Heart left ventricle (tissue), 16 donors: ENCODE measurements around the gene NBPF8. TPM values are rescaled to one million over a fixed set of nuclear protein-coding genes. Genes with fewer than 3 reads are reported as not detected.
"Not testable (repeated sequence)": the region's sequence is repeated elsewhere in the genome, so short reads cannot be mapped to it uniquely, and the experiment has no call there.

Experiments
- ATAC-seq, 4 donors: fragments of 200-7000 bp; cut with Tn5 transposase; one replicate each; pipeline ENCODE4 v1.9.1; 2020 to 2022; ENCODE audit warnings: moderate library complexity in 4 of 4, mild to moderate bottlenecking in 3 of 4, moderate number of reproducible peaks in 1 of 4
- DNase-seq, 5 donors: peaks; one replicate each; pipeline ENCODE4 v3.0.0-alpha.2; 2020
- H3K27ac ChIP-seq, 12 donors: fragments of 200-600 bp; sonication (generic) in 4 of 12; one replicate each; pipeline versions ENCODE4 v1.5.0 to v1.8.0; 2016 to 2022; ENCODE audit warnings: mild to moderate bottlenecking in 2 of 12
- H3K27me3 ChIP-seq, 9 donors: fragments of 200-600 bp; sonication (generic) in 2 of 9; one replicate each; pipeline versions ENCODE4 v1.5.1 to v1.8.0; 2016 to 2022; ENCODE audit warnings: mild to moderate bottlenecking in 3 of 9
- H3K36me3 ChIP-seq, 9 donors: fragments of 200-600 bp; sonication (generic) in 2 of 9; one replicate each; pipeline versions ENCODE4 v1.5.0 to v1.8.0; 2018 to 2022; ENCODE audit warnings: mild to moderate bottlenecking in 2 of 9
- H3K4me1 ChIP-seq, 12 donors: fragments of 200-600 bp; sonication (generic) in 4 of 12; one replicate each; pipeline versions ENCODE4 v1.5.0 to v1.8.0; 2016 to 2022; ENCODE audit warnings: mild to moderate bottlenecking in 3 of 12
- H3K4me3 ChIP-seq, 12 donors: fragments of 200-600 bp; sonication (generic) in 4 of 12; one replicate each; pipeline versions ENCODE4 v1.5.0 to v1.8.0; 2017 to 2022; ENCODE audit warnings: mild to moderate bottlenecking in 9 of 12, moderate library complexity in 4 of 12
- H3K9me3 ChIP-seq, 12 donors: fragments of 200-600 bp; sonication (generic) in 4 of 12; one replicate each; pipeline versions ENCODE4 v1.5.0 to v1.8.0; 2016 to 2022; ENCODE audit warnings: mild to moderate bottlenecking in 1 of 12
- WGBS, 4 donors: extraction: QIAGEN DNeasy Blood & Tissue Kit in 2 of 4; methylation state at CpG; one replicate each; pipeline versions ENCODE4 v1.1.5 to v1.1.7; 2013 to 2018; 5-methylcytosine and 5-hydroxymethylcytosine counted together
- intact Hi-C, 10 donors: fragments of 100-400 bp; cut with DNase I; formaldehyde crosslinking; loops; one replicate each; pipeline versions ENCODE4 v1.11.1 to v1.14.2; 2022
- polyA plus RNA-seq, 2 donors: library from polyadenylated mRNA; stranded (reverse); fragments of 200-250 nt; gene quantifications; one replicate each; pipeline ENCODE4 v1.2.3, GENCODE V29; 2013
- total RNA-seq, 9 donors: library from RNA; depleted of rRNA in 2 of 9; stranded (reverse); fragments of >200 nt in 2 of 9; fragmentation: NEBNext Ultra II Directional in 3 of 9; extraction: Animal tissue kit (Norgen Biotek cat#: 25700) in 3 of 9; gene quantifications; one replicate each; pipeline versions ENCODE4 v1.1.0 to v1.2.4, GENCODE V29; 2016 to 2023
- TF ChIP-seq, protein P1 (sequence below), 12 donors: fragments of 200-600 bp; sonication (generic) in 4 of 12; IDR thresholded peaks; one replicate each; pipeline versions ENCODE4 v1.5.0 to v1.8.0; 2018 to 2022; ENCODE audit warnings: antibody characterized with exemption in 12 of 12, mild to moderate bottlenecking in 5 of 12
- donor health status: ischemic (EF 13 %, LVEDD 7.1; RV severe dilation, severe dysfunction).
- donor health status: healthy with polysubstance abuse.
- donor health status: DM: no; HTN: yes; CAD: no.
- donor health status: DM: no; HTN: no; CAD: no.
- donor health status: ischemic (EF 25% LVEDD 6.9; RV normal size, moderate dysfunction).
- donor health status: ischemic (EF 25% LVEDD 5.7; RV mildly dilated, moderate dysfunction).
- donor health status: healthy.
- donor health status: DM: yes; HTN: yes; CAD: no.
- donor health status: ischemic (EF 35%, LVEDD 5.7; RV mildly dilated, moderate dysfunction).
- donor health status: nonischemic (EF 11% LVEDD 7.7; RV severe dilation, severe dysfunction).
- donor health status: DM: yes; HTN: yes; CAD: no.
- donor health status: PGD.
- donor health status: ischemic (EF 29% LVEDD 5.4; RV normal size, mild dysfunction).
- donor health status: nonischemic (EF 23%, LVEDD 6.1; RV moderate dilation, normal function).

The NBPF8 gene
- total and polyA plus RNA-seq, 11 donors, result 1.2 to 4.0 (median 2.3) TPM

GRCh38 chr1:120393316-120394232 is 21.3 kb upstream of the NBPF8 start:
- DNase-seq, H3K27me3 ChIP-seq, intact Hi-C loops, H3K4me1 ChIP-seq, H3K36me3 ChIP-seq, H3K9me3 ChIP-seq, H3K4me3 ChIP-seq, ATAC-seq, H3K27ac ChIP-seq: not testable (repeated sequence)
- WGBS, 4 donors, result 26 to 40% (median 31%) methylated on average over 5 to 8 of the region's 13 CpGs
- TF ChIP-seq, protein P1, sequence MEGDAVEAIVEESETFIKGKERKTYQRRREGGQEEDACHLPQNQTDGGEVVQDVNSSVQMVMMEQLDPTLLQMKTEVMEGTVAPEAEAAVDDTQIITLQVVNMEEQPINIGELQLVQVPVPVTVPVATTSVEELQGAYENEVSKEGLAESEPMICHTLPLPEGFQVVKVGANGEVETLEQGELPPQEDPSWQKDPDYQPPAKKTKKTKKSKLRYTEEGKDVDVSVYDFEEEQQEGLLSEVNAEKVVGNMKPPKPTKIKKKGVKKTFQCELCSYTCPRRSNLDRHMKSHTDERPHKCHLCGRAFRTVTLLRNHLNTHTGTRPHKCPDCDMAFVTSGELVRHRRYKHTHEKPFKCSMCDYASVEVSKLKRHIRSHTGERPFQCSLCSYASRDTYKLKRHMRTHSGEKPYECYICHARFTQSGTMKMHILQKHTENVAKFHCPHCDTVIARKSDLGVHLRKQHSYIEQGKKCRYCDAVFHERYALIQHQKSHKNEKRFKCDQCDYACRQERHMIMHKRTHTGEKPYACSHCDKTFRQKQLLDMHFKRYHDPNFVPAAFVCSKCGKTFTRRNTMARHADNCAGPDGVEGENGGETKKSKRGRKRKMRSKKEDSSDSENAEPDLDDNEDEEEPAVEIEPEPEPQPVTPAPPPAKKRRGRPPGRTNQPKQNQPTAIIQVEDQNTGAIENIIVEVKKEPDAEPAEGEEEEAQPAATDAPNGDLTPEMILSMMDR (IDR thresholded peaks at IDR 0.05), result peak in 4 of 12 donors; percentile 11 to 25 (median 14)

GRCh38 chr1:120405348-120405747 is 9.5 kb upstream of the NBPF8 start:
- WGBS, 4 donors, result no CpG with 5 or more reads among the region's 1 CpG
- H3K4me3 ChIP-seq, DNase-seq, intact Hi-C loops, H3K9me3 ChIP-seq, H3K36me3 ChIP-seq, H3K4me1 ChIP-seq, H3K27ac ChIP-seq, H3K27me3 ChIP-seq: not testable (repeated sequence)
- ATAC-seq, result peak in 1 of 4 donors; percentile 62

- peak overlapping the region in 10 of 12 donors; percentile 54 to 76 (median 66) for H3K4me3 ChIP-seq
- H3K27ac ChIP-seq, result peak overlapping the region in 1 of 12 donors; percentile 66
- peak in 2 of 4 donors; percentile 14 to 23 for ATAC-seq
- intact Hi-C loops, H3K27me3 ChIP-seq, DNase-seq, H3K36me3 ChIP-seq, H3K4me1 ChIP-seq, H3K9me3 ChIP-seq: not testable (repeated sequence)
- 0 to 14% (median 6%) methylated on average over 4 to 8 of the region's 16 CpGs for WGBS, 4 donors
These were observed 384 bp upstream of the NBPF8 start for GRCh38 chr1:120414451-120414850.

DNA sequence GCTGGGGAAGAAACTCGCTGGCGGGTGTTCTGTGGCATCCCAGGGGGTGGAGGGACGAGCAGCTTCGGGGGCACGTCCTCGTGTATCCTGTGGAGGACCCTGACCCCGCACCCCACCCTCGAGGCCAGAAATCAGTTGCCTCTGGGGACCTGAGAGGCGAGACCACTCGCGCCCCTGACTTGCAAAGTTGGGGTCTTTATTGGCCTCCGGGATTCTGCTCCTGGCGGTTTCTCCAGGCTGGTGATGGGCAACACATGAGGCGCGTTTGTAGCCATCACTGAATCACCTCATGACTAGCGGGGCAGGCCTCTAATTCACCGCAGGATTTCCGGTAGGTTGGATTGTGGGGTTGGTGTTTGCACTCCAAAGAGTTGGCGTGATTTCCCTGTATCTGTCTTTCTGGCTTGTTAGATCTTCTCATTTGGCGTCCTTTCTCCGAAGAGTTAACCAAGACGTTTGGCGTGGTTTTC is 692 bp downstream of the NBPF8 start:
- DNase-seq (peak in 4 of 5 donors; percentile 6 to 44 (median 26)), ATAC-seq (peak in 3 of 4 donors; percentile 60 to 77 (median 63))
- 2 to 9% (median 6%) methylated on average over 11 to 21 of the region's 23 CpGs for WGBS, 4 donors
- H3K4me1 ChIP-seq, intact Hi-C loops, H3K9me3 ChIP-seq, H3K36me3 ChIP-seq, H3K27me3 ChIP-seq: not testable (repeated sequence)
- H3K4me3 ChIP-seq, result peak overlapping the region in 11 of 12 donors; percentile 53 to 76 (median 65)
- H3K27ac ChIP-seq, result peak overlapping the region in 6 of 12 donors; percentile 15 to 75 (median 52)

DNA sequence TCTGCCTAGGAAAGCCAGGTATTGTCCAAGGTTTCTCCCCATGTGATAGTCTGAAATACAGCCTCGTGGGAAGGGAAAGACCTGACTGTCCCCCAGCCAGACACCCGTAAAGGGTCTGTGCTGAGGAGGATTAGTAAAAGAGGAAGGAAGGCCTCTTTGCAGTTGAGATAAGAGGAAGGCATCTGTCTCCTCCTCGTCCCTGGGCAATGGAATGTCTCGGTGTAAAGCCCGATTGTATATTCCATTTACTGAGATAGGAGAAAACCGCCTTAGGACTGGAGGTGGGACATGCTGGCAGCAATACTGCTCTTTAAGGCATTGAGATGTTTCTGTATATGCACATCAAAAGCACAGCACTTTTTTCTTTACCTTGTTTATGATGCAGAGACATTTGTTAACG is 10.2 kb downstream of the NBPF8 start:
- WGBS, 4 donors, result 71 to 78% (median 75%) methylated on average over 7 of the region's 7 CpGs
- H3K27ac ChIP-seq, intact Hi-C loops: not testable (repeated sequence)

DNA sequence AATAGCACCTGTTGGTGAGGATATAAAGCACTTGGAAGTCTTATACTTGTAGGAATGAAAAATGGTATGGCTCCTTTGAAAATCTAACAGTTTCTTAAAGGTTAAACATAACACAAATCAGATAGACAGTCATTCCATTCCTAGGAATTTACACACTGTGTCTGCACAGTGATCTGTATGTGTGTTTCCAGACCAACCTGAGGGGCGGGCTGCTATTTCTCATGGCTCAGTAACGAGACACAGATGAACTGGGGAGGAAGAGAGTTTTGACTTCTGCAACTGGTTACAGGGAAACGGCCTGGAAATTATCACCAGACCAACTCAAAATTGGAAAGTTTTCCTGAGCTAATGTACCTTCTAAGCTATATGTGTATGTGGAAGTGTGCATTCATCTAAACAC is 16.8 kb downstream of the NBPF8 start:
- intact Hi-C loops, result not testable (repeated sequence)

More for the DNA sequence above, 10.2 kb downstream of the NBPF8 start:
- not testable (repeated sequence) for H3K9me3 ChIP-seq, H3K27me3 ChIP-seq, H3K4me1 ChIP-seq, H3K36me3 ChIP-seq, ATAC-seq, H3K4me3 ChIP-seq, DNase-seq

DNA sequence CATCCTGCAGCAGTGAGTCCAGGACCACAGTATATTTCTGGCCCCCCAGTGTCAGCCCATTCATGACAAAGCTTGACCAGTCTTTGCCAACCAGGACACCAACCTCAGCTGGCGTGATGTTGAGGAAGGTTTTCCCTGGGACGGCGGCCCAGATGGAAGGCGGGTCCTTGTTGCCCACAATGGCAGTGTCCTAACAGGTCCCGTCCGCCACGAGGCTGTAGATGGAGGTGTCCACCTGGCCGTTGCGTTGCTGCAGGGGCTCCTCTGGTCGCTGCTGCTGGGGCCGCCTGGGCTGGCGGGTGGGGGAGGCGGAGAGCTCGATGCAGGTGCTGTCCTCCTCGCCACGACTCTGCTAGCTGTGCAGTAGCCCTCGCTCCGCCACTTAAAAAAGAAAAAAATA is 19.0 kb downstream of the NBPF8 start:
- H3K36me3 ChIP-seq, H3K4me3 ChIP-seq, H3K9me3 ChIP-seq, H3K27ac ChIP-seq, H3K27me3 ChIP-seq, ATAC-seq, intact Hi-C loops, H3K4me1 ChIP-seq: not testable (repeated sequence)
- peak in 1 of 5 donors; percentile 35 for DNase-seq
- 95 to 99% (median 98%) methylated on average over 7 to 16 of the region's 18 CpGs for WGBS, 4 donors

More for the DNA sequence above, 16.8 kb downstream of the NBPF8 start:
- ATAC-seq, H3K4me1 ChIP-seq, DNase-seq, H3K4me3 ChIP-seq, H3K27ac ChIP-seq, H3K27me3 ChIP-seq, H3K36me3 ChIP-seq, H3K9me3 ChIP-seq: not testable (repeated sequence)
- WGBS, 4 donors, result 48 to 67% methylated on average over 3 of the region's 3 CpGs; no CpG with 5 or more reads in 2 of the 4 donors
